Measurements from ENCODE around the gene UBE2G1. TPM values are rescaled to one million over a fixed set of nuclear protein-coding genes. Genes with fewer than 3 reads are reported as not detected.

The UBE2G1 gene
- total RNA-seq, 2 donors from 2014 or later, result 54.1 to 59.3 TPM

- no peaks in the 10 kb centered on the region for H3K4me1 ChIP-seq (replicated peaks)
- WGBS, result 96% methylated on average over 1 of the region's 1 CpG
- DNase-seq (ENCODE audit: low spot score), result no peak
- intact Hi-C loops (cut with DNase I), result no loop called here
- TF ChIP-seq POLR2AphosphoS5 (IDR thresholded peaks at IDR 0.05), result no peak
- no peaks in the 10 kb centered on the region for H3K36me3 ChIP-seq
- no peak overlapping the region for H3K27ac ChIP-seq
- no peaks in the 10 kb centered on the region for H3K9me3 ChIP-seq
- H3K4me3 ChIP-seq, result no peak overlapping the region
- no peaks in the 10 kb centered on the region for H3K27me3 ChIP-seq (replicated peaks; ENCODE audit: insufficient read depth)
Observed at GRCh38 chr17:4293572-4293971, 72.9 kb downstream of the UBE2G1 start.

DNA sequence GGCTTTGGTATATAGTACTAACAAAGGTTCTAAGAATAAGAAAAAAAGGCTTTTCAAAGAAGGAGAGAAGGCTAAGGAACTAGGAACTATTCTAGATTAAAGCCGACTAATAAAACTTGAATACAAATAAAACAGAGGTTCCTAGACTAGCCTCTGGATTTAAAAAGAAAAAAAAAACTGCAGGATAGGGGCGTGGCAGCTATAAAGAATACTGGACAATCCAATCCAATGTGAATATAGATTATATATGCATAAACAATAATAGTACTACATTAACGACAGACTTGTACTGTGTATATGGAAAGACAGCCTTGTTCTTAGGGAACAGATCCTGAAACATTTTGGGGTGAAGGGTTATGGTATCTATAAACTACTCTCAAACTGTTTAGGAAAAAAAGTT is 78.8 kb downstream of the UBE2G1 start:
- DNase-seq (ENCODE audit: low spot score), result no peak
- WGBS, result 83% methylated on average over 3 of the region's 3 CpGs
- H3K36me3 ChIP-seq, result no peaks in the 10 kb centered on the region
- H3K9me3 ChIP-seq, result no peaks in the 10 kb centered on the region
- no peak overlapping the region for H3K4me3 ChIP-seq
- H3K27ac ChIP-seq, result no peak overlapping the region
- H3K4me1 ChIP-seq (replicated peaks), result no peaks in the 10 kb centered on the region
- intact Hi-C loops (cut with DNase I), result no loop called here
- TF ChIP-seq CTCF (IDR thresholded peaks at IDR 0.05) (no peak), POLR2A (IDR thresholded peaks at IDR 0.05) (no peak), POLR2AphosphoS5 (IDR thresholded peaks at IDR 0.05) (no peak)
- no peaks in the 10 kb centered on the region for H3K27me3 ChIP-seq (replicated peaks; ENCODE audit: insufficient read depth)

GRCh38 chr17:4276514-4276913 is 90.0 kb downstream of the UBE2G1 start:
- no peaks in the 10 kb centered on the region for H3K27me3 ChIP-seq (replicated peaks; ENCODE audit: insufficient read depth)
- no peak for TF ChIP-seq POLR2AphosphoS5 (IDR thresholded peaks at IDR 0.05)
- TF ChIP-seq POLR2A (IDR thresholded peaks at IDR 0.05), result no peak
- TF ChIP-seq CTCF (IDR thresholded peaks at IDR 0.05), result no peak
- 91% methylated on average over 5 of the region's 5 CpGs for WGBS
- H3K9me3 ChIP-seq, result no peaks in the 10 kb centered on the region
- intact Hi-C loops (cut with DNase I), result no loop called here
- H3K36me3 ChIP-seq, result no peaks in the 10 kb centered on the region
- H3K4me1 ChIP-seq (replicated peaks), result no peaks in the 10 kb centered on the region
- no peak overlapping the region for H3K27ac ChIP-seq
- no peak overlapping the region for H3K4me3 ChIP-seq
- DNase-seq (ENCODE audit: low spot score), result no peak

DNA sequence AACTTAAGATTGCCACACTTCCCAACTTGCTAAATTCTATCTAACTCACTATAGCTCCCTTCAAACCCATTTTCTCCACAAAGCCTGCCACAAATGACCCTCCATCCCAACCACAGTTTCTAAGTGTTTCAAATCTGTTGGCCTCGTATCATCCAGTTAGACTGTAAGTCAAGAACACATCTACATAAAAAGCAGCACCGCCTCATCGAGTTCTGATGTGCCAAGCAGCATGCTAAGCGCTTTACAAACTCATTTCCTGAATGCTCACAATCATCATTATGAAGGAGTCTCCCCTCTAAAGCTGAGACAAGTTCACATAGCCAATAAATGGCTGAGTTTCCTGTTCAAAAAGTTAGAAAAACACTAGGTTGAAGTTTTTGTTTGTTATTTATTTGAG is 93.5 kb downstream of the UBE2G1 start:
- H3K27me3 ChIP-seq (replicated peaks; ENCODE audit: insufficient read depth), result no peaks in the 10 kb centered on the region
- intact Hi-C loops (cut with DNase I), result no loop called here
- no peaks in the 10 kb centered on the region for H3K36me3 ChIP-seq
- 91% methylated on average over 4 of the region's 4 CpGs for WGBS
- H3K4me1 ChIP-seq (replicated peaks), result no peaks in the 10 kb centered on the region
- H3K9me3 ChIP-seq, result no peaks in the 10 kb centered on the region
- TF ChIP-seq CTCF (IDR thresholded peaks at IDR 0.05), result no peak
- no peak for TF ChIP-seq POLR2AphosphoS5 (IDR thresholded peaks at IDR 0.05)
- no peak for TF ChIP-seq POLR2A (IDR thresholded peaks at IDR 0.05)
- no peak for DNase-seq (ENCODE audit: low spot score)
- no peak overlapping the region for H3K4me3 ChIP-seq
- H3K27ac ChIP-seq, result no peak overlapping the region

DNA sequence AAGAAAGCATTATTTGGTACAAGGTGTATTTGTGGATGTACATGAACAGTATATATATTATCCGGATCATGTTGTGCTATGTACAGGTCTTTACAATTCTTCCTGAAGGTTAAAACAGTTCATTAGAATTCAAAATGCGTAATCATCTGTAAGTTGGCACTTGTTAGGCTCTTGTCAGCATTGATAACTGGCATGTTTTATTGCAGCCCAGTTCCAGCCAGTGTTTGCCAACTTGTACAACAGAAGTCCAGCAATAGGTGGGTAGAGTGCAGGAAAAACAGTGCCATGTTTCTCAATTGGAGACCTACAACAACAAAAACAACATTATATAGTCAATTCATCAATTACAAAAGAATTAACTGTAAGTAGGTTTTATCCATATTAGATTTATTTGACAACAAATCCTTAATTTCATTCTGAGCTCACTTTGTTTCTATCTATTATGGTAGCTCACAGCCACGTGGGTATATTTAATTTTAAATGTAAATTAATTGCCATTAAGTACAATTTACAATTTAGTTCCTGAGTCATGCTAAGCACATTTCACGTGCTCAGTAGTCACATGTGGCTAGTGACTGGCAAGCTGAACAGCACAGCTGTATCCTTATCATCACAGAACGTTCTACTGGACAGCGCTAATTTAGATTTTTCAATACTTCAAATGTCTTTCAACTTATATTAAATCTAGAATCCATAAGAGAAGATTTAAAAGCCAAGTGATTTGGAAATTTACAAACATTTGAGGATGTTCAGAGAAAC is 94.1 kb downstream of the UBE2G1 start:
- no peak for TF ChIP-seq CTCF (IDR thresholded peaks at IDR 0.05)
- TF ChIP-seq POLR2A (IDR thresholded peaks at IDR 0.05), result no peak
- TF ChIP-seq POLR2AphosphoS5 (IDR thresholded peaks at IDR 0.05), result no peak
- no peaks in the 10 kb centered on the region for H3K27me3 ChIP-seq (replicated peaks; ENCODE audit: insufficient read depth)
- no peaks in the 10 kb centered on the region for H3K9me3 ChIP-seq
- no peak for DNase-seq (ENCODE audit: low spot score)
- H3K27ac ChIP-seq, result no peak overlapping the region
- intact Hi-C loops (cut with DNase I), result no loop called here
- H3K4me1 ChIP-seq (replicated peaks), result no peaks in the 10 kb centered on the region
- H3K36me3 ChIP-seq, result no peaks in the 10 kb centered on the region
- H3K4me3 ChIP-seq, result no peak overlapping the region
- WGBS, result 80% methylated on average over 6 of the region's 6 CpGs

Measured in prostate gland (tissue), 2 donors.